Middle frontal gyrus (tissue), 1 donor: Measurements from ENCODE around the gene IGFN1.

Experiments used
- DNase-seq: peaks from one replicate; pipeline ENCODE4 v3.0.0-alpha.2; 2015; ENCODE audit warnings: low spot score; ENCODE audit errors: extremely low spot score

IGFN1 gene

DNA sequence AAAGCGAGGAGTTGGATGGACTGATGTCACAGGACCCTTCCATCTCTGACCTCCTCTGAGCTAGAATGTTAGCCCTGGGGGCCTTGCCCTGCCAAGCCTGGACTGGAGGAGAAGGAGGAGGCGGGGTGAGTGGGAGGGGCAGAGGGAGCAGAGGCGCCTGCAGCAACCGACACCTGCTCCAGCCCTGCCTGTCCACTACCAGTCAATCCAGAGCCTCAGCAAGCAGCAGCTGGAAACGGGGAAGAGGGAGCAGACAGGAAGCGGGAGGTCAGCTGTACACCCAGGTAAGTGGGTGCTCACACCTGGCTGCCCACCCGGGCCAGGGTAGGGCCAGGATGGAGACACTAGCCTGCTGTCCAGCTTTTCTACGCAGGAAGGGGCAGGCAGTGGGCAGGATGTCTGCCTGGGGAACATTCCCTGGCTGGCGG, at the start of gene IGFN1:
IGFN1 (plus strand) TSS at position 201 of the 428 bp plus-strand sequence. CDS start 2,470 bp downstream, outside the sequence.
- DNase-seq = no peak

DNA sequence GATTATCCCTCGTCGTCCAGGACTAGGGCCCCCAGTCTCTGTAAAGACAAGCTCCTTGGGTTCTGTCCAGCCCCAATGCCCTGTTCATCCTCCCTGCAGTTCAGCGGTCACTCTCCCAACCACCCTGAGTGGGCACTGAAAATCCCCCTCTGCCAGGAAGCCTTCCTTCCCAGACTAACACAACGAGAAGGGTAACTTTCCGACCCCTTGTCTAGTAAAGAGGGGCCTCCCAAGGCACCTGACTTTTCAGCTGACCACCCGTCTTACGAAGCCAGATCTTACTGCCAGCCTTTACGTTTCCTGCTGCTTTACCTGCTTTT, 49.7 kb upstream of the IGFN1 start:
- no peak for DNase-seq

DNA sequence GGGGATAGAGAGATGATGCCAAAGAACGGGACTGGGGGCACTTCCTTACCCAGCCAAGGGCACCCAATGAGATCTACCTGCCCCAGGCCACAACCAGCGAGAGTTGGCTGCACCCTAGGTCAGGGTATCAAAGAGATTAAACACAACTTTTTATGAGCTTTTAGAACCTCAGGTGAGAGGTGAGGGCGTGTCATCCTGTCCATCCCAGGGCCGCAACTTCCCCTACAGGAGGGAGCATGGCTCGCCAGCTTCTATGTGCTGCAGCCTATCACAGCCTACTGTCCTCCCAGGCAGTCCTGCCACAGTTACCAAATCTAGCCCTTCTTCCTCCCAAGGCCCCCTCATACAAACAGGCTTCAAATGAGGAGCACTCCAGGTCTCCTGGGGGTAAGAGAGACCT, 49.2 kb upstream of the IGFN1 start:
- DNase-seq = no peak

DNA sequence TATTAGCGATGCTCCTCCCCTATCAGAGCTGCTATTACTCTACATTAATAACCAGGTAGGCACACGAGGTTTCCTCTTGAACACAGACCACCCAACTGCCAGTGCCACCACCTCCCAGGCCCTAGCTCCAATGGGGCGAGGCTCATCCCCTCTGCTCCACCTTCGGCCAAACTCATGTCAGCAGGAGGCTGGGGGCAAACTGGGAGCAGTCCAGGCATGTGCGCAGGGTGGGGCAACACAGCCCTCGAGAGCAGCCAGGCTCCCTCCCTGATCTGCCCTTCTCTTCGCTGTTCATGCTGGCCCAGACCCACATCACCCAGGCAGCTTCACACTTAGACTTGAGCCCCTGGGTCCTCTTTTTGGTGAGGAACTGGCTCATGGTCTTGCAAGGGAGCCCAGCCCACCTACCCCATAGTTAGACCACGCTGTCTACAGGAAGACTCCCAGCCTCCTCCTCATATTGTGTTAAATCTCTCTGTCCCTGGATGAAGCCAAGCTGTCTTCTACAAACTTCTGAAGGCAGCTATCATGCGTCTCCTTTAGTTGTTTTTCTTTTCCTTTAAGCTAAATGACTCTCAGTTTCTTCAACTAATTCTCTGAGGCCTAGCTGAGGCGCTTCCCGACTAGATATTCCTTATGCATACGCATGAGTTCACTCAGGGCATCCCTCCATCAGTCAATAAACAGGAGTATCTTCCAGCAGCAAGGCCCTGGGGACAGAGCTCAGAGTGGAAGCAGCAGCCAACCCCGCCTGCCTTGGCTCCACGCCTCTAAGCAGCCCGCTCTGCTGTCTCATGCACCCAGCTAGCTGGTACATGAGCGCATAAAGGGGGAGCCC, 48.4 kb upstream of the IGFN1 start:
- DNase-seq = no peak

DNA sequence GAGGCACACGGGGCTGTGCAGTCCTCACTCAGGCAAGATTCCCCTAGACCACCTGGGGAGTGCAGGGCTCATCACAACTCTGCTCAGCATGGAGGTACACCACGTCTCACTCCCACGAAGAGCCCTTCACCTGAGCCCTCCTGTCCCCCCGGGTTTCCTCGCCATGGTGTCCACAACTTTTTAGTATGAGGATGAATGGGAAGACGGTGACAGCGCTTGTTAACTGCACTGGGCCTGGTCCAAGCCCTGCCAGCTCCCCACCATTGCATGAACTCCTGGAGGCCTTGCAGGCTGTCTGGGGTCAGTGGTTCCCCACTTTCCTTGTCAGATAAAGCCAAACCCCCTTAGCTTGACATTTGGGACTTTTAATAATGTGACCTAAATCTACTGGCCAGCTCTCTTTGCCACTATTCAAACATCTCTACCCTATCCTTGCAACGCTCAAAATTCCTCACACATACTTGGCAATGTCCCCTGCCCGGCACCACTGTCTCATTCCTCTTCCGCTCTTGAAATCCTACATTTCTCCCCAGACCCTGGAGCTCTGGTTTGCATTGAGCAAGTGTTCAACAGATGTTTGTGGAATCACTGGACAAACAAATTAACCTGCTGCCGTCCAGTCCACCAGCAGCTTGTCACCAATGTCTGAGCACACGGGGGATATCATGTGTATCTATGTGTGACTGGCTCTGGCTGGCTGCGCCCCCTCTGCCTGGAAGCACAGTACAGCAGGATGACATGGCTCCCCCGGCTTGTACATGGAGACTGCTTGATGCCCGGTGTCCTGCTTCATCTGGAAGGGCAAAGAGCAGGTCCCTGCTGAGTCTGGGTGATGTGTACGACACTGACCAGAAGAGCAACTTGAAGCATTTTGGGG, 47.5 kb upstream of the IGFN1 start:
- no peak for DNase-seq

DNA sequence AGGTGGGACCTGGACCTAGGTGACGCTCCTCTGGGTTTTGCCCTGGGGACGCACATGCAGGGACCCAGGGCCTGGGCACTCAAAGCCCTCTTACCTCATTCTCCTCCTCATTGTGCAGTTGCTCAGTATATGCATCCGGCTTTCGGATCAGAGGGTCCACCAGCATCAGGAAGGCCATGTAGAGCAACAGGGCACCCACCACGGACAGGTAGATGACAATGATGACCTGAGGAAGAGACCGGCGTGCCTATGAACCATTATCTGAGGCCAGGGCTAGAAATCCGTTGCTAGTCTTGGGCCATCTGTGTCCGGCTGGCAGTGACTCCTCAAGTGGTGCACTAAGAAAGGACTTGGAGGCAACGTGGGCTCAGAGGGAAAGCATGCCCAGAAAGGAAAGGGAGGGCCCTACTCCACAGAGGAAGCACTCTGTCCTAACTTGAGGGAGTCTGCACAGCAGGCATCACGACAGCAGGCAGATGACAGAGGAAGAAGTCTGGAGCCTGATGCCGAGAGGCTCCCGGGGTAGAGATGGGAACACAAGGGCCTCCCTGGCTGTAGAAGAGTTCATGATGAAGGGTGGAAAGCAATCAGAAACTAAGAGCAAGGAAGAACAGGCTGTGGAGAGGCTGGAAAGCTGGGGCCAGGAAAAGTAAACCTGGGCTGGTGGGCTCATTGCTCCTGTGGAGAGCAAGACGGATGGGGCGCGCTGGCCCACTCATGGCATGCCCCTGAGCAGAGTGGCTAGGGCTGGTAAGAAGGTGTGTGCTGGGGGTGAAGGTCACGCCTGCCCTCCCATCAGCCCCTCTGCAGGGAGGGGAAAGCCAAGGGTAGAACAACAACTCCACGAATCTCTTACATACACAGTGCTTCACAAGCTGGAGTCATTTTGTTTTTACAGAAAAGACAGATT, 46.6 kb upstream of the IGFN1 start:
- no peak for DNase-seq

DNA sequence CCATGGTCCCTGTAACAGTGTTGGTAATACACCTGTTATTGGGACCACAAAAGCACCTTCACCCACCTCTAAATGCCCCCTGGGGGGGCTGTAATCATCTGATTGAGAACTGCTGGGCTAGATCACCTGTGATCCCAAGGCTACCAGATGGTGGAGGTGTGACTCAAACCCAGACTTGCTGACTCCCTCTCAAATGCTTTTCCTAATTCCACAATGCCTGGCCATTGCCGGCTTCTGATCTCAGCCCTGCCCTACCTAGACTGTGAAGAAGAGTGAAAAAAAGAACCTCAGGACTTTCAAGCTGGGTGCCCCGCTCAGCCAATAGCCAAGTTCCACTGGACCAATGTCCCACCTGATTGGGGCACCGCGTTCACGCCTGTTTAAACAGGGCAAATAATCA, 45.9 kb upstream of the IGFN1 start:
- no peak for DNase-seq

DNA sequence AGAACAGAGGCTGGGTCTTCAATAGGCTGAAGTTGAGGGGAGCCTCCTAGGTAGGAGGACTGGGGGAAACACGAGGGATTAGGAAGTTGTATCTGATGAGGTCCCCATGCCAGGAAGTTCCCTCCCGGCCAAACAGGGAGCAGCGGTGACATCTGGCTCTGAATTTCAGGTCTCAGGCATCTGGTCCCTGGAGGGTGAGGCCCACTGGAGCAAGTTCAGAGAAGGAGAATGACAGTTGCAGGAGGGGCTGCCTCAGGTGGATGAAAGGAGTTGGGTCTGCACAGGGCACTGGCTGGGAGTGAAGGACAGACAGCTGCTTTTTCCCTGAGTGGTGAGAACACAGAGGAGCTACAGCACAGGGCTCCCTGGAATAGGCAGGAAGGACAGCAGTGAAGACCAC, 45.5 kb upstream of the IGFN1 start:
- no peak for DNase-seq

DNA sequence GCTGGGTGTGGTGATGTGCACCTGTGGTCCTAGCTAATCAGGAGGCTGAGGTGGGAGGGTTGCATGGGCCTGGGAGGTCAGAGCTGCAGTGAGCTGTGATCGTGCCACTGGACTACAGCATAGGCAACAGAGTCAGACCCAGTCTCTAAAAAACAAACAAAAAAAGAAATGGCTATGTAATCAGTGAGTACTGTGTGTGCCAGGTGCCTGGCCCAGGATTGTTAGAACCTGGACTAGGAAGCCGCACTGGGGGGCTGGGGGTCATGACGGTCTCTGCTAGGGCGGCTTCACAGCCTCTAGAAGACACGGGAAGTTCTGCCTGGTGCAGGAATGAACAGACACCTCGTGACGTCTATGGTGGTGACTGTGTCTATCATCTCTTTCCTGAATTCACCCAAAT, 44.8 kb upstream of the IGFN1 start:
- DNase-seq = no peak

DNA sequence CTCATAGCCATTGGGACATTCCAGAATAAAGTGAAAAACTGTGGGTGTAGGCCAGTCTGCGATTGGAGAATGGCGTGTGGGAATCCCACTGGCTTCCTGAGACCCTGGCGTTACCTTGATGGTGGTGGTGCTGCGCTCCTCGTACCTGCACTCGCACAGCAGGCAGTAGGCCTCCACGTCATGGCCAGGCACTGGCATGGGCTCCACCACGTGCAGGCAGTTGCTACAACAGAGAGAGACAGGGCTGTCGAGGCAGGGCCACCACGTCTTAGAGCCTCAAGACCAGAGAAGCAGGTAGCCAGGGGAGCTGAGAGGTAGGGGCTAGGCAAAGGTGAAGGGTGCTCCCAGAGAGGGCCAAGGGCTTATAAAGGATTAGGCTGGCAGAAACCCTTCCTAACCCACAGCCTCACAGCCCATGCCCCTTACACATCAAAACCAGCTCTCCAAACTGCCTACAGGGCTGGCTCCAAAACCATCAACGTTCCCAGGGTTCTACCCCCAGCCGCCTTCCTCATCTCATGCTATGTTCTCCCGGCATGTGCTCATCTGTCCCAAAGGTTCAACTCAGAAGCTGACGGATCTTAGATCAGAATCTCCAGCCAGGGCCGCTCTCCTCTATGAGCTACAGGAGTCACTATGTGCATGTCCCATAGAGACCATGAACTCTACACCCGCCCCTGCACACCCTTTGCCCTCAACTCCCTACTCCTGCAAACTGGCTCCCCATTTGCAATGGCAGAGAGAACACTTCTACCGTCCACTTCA, 43.8 kb upstream of the IGFN1 start:
- DNase-seq = no peak

DNA sequence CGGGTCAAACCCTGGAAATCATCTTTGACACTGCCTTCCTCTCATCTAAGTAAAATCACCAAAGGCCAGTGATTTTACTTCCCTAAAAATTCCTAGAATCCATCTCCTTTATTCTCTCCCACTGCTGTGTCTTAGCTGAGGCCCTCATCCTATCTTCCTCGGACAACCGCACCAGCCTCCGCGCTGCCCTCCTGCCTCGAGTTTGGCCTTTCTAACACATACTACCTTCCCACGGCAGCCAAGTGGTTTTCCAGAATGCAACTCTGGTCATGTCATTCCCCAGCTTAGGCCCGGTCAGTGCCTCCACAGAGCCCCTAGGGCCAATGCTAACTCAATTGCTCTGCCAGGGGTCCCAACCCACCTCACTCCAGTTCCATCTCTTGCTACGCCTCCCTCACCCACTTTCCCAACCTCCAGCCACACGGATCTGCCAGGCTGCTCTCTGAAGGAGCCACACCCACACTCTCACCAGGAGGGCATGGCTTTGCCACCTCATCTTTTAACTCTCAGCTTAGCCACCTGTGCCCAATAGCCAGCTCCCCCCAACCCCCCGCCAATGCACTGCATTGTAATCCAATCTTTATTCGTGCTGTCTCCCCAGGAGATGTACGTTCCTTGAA, 43.1 kb upstream of the IGFN1 start:
- DNase-seq = no peak

DNA sequence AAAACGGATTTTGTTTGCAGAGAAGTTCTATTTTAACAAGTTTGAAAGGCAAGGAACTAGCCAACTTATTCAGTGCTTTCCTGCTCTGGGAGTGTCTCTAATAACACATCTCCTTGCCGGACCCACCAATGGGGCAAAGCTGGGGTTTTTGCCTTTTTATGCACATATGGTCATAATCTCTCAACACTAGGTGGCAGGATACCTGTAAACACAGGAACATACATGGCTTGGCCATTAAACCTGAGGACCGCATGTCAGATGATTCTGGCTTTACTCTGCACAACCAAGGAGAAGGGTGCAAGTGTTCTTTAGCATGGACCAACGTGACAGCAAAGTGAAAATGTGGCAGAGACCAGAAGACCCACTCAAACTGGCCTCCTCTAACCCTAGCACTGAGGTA, 41.2 kb upstream of the IGFN1 start:
- no peak for DNase-seq

DNA sequence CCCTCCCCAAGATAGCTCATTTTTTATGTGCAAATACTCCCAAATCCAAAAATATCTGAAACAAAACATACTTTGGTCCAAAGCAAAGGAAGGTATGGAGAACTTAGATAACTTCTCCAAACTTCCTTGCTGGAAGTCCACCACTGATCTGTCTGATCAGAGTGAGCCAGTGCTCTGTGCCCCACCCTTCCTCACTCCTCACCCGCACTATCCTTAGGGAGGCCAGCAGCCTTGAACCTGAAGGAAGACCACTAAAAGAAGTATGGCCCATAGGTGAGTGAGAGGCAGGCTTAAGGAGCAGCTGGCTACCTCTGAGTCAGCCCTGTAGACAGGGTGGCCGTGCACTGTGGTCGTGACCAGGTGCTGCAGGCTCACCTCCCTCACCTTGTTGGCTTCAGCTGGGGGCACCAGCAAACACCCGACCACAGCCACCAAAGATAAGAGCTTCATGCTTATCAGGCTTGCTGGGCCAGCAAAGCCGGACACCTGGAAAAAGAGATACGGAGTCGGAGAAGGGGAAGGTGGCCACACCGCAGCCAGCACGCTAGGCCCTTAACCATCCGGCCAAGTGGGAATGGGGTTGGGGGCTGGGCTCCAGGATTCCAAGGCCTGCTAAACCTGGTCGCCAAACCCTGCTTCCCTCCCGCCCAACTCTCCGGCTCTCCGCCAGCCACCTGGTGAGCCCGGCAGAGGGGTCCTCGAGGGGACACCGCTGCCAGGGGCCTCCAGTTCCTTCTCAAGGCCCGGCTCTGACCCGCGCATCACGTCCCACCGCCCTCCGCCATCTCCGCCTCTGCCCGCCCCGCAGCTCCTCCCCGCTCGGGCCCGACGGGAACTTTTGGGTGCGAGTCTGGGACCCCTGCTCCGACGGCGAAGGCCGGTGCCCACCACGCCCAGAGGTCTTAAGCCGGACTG, 36.9 kb upstream of the IGFN1 start:
- no peak for DNase-seq

DNA sequence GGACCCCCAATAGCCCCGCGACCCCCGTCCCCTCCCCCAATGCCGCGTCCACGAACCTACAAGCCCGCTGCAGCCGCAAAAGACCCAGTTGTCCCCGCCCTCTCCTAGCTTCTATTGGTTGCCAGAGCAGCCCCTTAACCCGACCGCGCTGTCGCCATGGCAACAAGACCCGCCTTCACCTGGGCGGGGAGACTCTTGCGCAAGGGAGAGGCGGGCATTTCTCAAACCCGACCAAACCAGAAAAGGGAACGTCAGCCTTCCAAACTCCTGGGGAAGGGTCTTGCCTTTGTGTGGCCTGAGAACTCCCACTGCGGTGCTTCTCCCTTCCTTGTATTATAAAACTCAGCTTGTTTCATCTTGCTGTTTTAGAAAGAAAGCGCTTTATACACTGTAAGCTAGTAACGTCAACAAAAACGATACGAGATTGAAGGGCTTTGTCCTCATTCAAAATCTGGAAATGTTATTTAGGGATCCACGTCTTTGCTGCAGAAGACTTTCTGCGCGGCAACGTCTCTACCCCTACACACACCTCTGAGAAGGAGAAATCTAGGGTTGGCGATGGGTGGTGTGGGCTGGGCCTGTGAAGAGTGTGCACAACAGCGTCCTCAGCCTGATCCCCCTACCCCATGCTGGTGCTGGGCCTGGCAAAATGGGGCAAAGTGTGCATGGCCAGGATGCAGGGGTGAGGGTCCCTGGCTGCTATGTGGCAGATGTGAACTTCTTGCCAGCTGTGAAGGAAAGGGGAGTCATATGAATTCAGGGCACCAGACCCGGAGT, 36.0 kb upstream of the IGFN1 start, which contains the start of gene TMEM9:
TMEM9 (minus strand) TSS at position 86 of the 777 bp plus-strand sequence. CDS start 551 bp downstream, outside the sequence.
- DNase-seq = peak; percentile 93

DNA sequence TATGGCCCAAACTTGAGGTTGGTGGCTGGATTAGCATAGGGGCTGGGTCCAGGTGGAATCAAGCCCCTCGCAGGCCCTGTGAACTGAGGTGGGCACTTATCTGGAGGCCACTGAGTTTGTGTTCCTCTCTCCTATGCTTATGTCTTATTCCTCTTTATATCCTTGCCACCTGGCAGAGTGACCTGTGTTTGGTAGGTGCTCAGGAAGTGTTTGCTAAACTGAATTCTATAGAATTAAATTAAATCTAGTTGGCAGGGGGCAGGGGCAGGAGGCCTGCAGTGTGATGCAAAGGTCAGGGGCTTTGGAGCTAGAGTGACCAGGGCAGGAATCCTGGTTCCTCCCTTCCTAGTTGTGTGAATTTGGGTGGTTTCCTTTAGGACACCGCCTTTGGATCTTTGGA, 35.3 kb upstream of the IGFN1 start:
- DNase-seq = no peak

DNA sequence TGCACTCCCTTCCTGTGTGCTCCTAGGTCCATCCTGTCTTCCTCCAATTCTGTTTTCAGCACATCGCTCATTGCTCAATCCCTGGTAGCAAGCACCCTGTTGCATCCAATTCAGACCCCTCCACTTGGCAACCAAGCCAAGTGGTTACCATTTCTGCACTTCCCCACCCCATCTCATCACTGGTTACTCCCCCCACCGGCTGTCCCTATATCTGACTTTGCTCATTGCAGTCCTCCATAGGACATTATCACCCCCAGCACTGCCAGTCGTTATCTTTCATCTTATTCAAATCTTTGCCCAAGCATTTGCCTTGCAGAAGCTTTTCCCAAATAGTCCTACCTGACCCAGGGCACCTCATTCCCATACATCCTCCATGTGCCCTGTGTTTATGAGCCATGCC, 34.3 kb upstream of the IGFN1 start:
- no peak for DNase-seq

DNA sequence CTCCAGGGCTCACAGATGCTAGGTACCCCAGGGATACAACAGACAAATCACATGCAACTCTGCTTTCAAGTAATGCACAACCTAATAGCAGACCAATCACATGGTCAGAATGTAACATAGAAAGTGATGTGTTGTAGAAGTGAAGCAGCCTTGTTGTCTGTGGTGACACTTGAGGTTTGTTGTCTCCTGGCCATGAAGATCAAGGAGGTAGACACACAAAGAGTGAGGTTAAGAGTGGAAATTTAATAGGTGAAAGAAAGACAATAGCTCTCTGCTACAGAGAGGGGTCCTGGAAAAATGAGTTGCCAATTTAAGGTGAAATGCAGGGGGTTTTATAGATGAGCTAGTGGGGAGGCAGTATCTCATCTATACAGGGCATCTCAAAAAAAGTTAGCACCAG, 33.8 kb upstream of the IGFN1 start:
- no peak for DNase-seq

DNA sequence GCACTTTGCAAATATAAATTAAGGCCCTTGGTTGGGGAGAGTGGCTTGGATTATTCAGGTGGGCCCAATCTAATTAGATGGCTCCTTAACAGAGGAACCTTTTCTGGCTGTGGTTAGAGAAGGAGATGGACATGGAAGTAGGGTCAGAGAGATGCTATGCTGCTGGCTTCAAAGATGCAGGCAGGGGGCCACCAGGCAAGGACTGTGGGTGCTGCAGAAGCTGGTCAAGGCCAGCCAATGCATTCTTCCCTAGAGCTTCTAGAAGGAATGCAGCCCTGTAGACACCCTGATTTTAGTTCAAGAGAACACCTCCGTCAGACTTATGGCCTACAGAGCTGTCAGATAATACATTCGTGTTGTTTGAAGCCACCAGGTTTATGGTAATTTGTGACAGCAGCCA, 32.7 kb upstream of the IGFN1 start:
- no peak for DNase-seq
